Measurements from ENCODE around the gene SCGB1C1.

GRCh38 chr11:227824-228379 is 35.0 kb downstream of the SCGB1C1 start:
- no peak for TF ChIP-seq EZH2phosphoT487 (IDR thresholded peaks at IDR 0.05; ENCODE audit: unreplicated experiment)
- no peak for TF ChIP-seq CTCF (conservative IDR thresholded peaks at IDR 0.05; ENCODE audit: low read depth in 2 of 2)
- no peak for TF ChIP-seq POLR2AphosphoS5 (IDR thresholded peaks at IDR 0.05; ENCODE audit: low read depth)
- TF ChIP-seq CREB1 (CRISPR knock-in tag; IDR thresholded peaks at IDR 0.05; ENCODE audit: low read depth), result no peak
- TF ChIP-seq EZH2 (IDR thresholded peaks at IDR 0.05; ENCODE audit: low read depth, unreplicated experiment), result no peak
- no peak for TF ChIP-seq REST (IDR thresholded peaks at IDR 0.05; ENCODE audit: unreplicated experiment)
- no peak for TF ChIP-seq ZNF331 (CRISPR knock-in tag; IDR thresholded peaks at IDR 0.05; ENCODE audit: low read depth)
- no peak for TF ChIP-seq JUNB (IDR thresholded peaks at IDR 0.05; ENCODE audit: unreplicated experiment)
